COR-L47 (cell line): ENCODE results near the gene SSX2IP.
"Not testable (repeated sequence)": the region's sequence is repeated elsewhere in the genome, so short reads cannot be mapped to it uniquely, and the experiment has no call there.

Experiments
- DNase-seq: peaks from one replicate; lab custom pipeline; 2025; lab: John Stamatoyannopoulos, UW

Gene SSX2IP

GRCh38 chr1:84615790-84616189 lies 74.5 kb downstream of the SSX2IP start:
- no peak for DNase-seq

- no peak for DNase-seq
These were observed 76.4 kb downstream of the SSX2IP start for GRCh38 chr1:84613887-84614286.

GRCh38 chr1:84613026-84613425 lies 77.2 kb downstream of the SSX2IP start:
- DNase-seq: no peak

GRCh38 chr1:84611796-84612195 lies 78.5 kb downstream of the SSX2IP start:
- no peak for DNase-seq

GRCh38 chr1:84611091-84611490 lies 79.2 kb downstream of the SSX2IP start:
- no peak for DNase-seq

GRCh38 chr1:84606977-84607376 lies 83.3 kb downstream of the SSX2IP start:
- DNase-seq: no peak

GRCh38 chr1:84605157-84605556 lies 85.1 kb downstream of the SSX2IP start:
- no peak for DNase-seq

- DNase-seq: no peak
These were observed 86.1 kb downstream of the SSX2IP start for GRCh38 chr1:84603941-84604830.

- no peak for DNase-seq
These were observed 87.0 kb downstream of the SSX2IP start for GRCh38 chr1:84603223-84603622.

GRCh38 chr1:84600796-84601195 lies 89.5 kb downstream of the SSX2IP start:
- DNase-seq: no peak

- no peak for DNase-seq
These were observed 91.2 kb downstream of the SSX2IP start for GRCh38 chr1:84598846-84599741.

GRCh38 chr1:84598418-84598817 lies 91.8 kb downstream of the SSX2IP start:
- DNase-seq: no peak

- no peak for DNase-seq
These were observed 93.2 kb downstream of the SSX2IP start for GRCh38 chr1:84597011-84597410.

GRCh38 chr1:84594959-84595358 lies 95.3 kb downstream of the SSX2IP start:
- DNase-seq: not testable (repeated sequence)
